Suprapubic skin (tissue), 4 donors: ENCODE results near the gene FGF5. TPM values are rescaled to one million over a fixed set of nuclear protein-coding genes. Genes with fewer than 3 reads are reported as not detected.
"Not testable (repeated sequence)": the region's sequence is repeated elsewhere in the genome, so short reads cannot be mapped to it uniquely, and the experiment has no call there.

Experiments
- DNase-seq, 2 donors: peaks; one replicate each; pipeline ENCODE4 v3.0.0-alpha.2; 2019; ENCODE audit warnings: low spot score in 2 of 2
- H3K27ac ChIP-seq: fragments of 200-600 bp; sonication (generic); one replicate; pipeline ENCODE4 v1.5.1; 2019
- H3K27me3 ChIP-seq: fragments of 200-600 bp; sonication (generic); one replicate; pipeline ENCODE4 v1.5.1; 2019
- H3K36me3 ChIP-seq: fragments of 200-600 bp; sonication (generic); one replicate; pipeline ENCODE4 v1.5.1; 2019
- H3K4me1 ChIP-seq: fragments of 200-600 bp; sonication (generic); one replicate; pipeline ENCODE4 v1.5.1; 2019
- H3K4me3 ChIP-seq: fragments of 200-600 bp; sonication (generic); one replicate; pipeline ENCODE4 v1.5.1; 2019; ENCODE audit warnings: mild to moderate bottlenecking
- H3K9me3 ChIP-seq: fragments of 200-600 bp; sonication (generic); one replicate; pipeline ENCODE4 v1.5.1; 2019
- CTCF ChIP-seq, 2 donors: fragments of 200-600 bp in 1 of 2; fragments of 450-650 bp in 1 of 2; sonication (generic) in 1 of 2; IDR thresholded peaks; one replicate each; pipeline ENCODE4 v1.5.1; 2016 to 2019; ENCODE audit warnings: antibody characterized with exemption in 2 of 2, mild to moderate bottlenecking in 1 of 2, moderate library complexity in 1 of 2
- EP300 ChIP-seq: sonication (generic); formaldehyde crosslinking; IDR thresholded peaks from one replicate; pipeline ENCODE4 v1.6.1; 2017; ENCODE audit warnings: antibody characterized with exemption
- POLR2A ChIP-seq, 2 donors: fragments of 450-650 bp; IDR thresholded peaks; one replicate each; pipeline ENCODE4 v1.6.1; 2017; ENCODE audit warnings: antibody characterized with exemption in 2 of 2, mild to moderate bottlenecking in 2 of 2, moderate library complexity in 2 of 2
- POLR2AphosphoS5 ChIP-seq, 3 donors: sonication (generic); formaldehyde crosslinking; IDR thresholded peaks; one replicate each; pipeline ENCODE4 v1.6.1; 2017; ENCODE audit warnings: antibody characterized with exemption in 3 of 3
- WGBS: methylation state at CpG from one replicate; pipeline ENCODE4 v1.1.5; 2018; 5-methylcytosine and 5-hydroxymethylcytosine counted together
- total RNA-seq, 4 donors: library from RNA; depleted of rRNA; stranded (reverse); fragments of >200 nt; gene quantifications; one replicate each; pipeline ENCODE4 v1.1.0, GENCODE V29; 2016

The FGF5 gene
- total RNA-seq, 4 donors from 2014 or later = 0.25 to 0.52 TPM; not detected in 2

- Histone ChIP-seq H3K4me3 (no peak overlapping the region), H3K27ac (no peak overlapping the region), H3K4me1 (peaks cover 13% of the 10 kb centered on the region), H3K9me3 (no peaks in the 10 kb centered on the region), H3K36me3 (no peaks in the 10 kb centered on the region), H3K27me3 (peaks cover 44% of the 10 kb centered on the region)
- WGBS = 72% methylated on average over 3 of the region's 3 CpGs
- no peak for DNase-seq
- no peak for TF ChIP-seq POLR2AphosphoS5 (IDR thresholded peaks at IDR 0.05)
- no peak for TF ChIP-seq EP300
- TF ChIP-seq CTCF (IDR thresholded peaks at IDR 0.05) = no peak
- TF ChIP-seq POLR2A (IDR thresholded peaks at IDR 0.05) = no peak
Measured at GRCh38 chr4:80271801-80272200, 5.3 kb downstream of the FGF5 start.

- no peaks in the 10 kb centered on the region for H3K36me3 ChIP-seq
- TF ChIP-seq POLR2AphosphoS5 (IDR thresholded peaks at IDR 0.05) = no peak
- TF ChIP-seq POLR2A (IDR thresholded peaks at IDR 0.05) = no peak
- no peak for TF ChIP-seq EP300
- TF ChIP-seq CTCF (IDR thresholded peaks at IDR 0.05) = no peak
- H3K9me3 ChIP-seq = no peaks in the 10 kb centered on the region
- peaks cover 4% of the 10 kb centered on the region for H3K27me3 ChIP-seq
- no peaks in the 10 kb centered on the region for H3K4me1 ChIP-seq
- H3K4me3 ChIP-seq = no peak overlapping the region
- H3K27ac ChIP-seq = no peak overlapping the region
- DNase-seq = no peak
Measured at GRCh38 chr4:80276931-80277330, 10.5 kb downstream of the FGF5 start.

- H3K4me1 ChIP-seq = no peaks in the 10 kb centered on the region
- H3K36me3 ChIP-seq = no peaks in the 10 kb centered on the region
- no peaks in the 10 kb centered on the region for H3K27me3 ChIP-seq
- H3K4me3 ChIP-seq = no peak overlapping the region
- DNase-seq = no peak
- TF ChIP-seq POLR2AphosphoS5 (IDR thresholded peaks at IDR 0.05) (no peak), POLR2A (IDR thresholded peaks at IDR 0.05) (no peak), EP300 (no peak), CTCF (IDR thresholded peaks at IDR 0.05) (no peak)
- no peak overlapping the region for H3K27ac ChIP-seq
- 82% methylated on average over 1 of the region's 1 CpG for WGBS
- no peaks in the 10 kb centered on the region for H3K9me3 ChIP-seq
Measured at GRCh38 chr4:80279751-80280150, 13.3 kb downstream of the FGF5 start.

GRCh38 chr4:80286451-80286850, 20.0 kb downstream of the FGF5 start:
- 67% methylated on average over 7 of the region's 7 CpGs for WGBS
- H3K27me3 ChIP-seq = no peaks in the 10 kb centered on the region
- H3K4me3 ChIP-seq = no peak overlapping the region
- DNase-seq = no peak
- H3K27ac ChIP-seq = no peak overlapping the region
- H3K9me3 ChIP-seq = no peaks in the 10 kb centered on the region
- H3K36me3 ChIP-seq = no peaks in the 10 kb centered on the region
- TF ChIP-seq POLR2A (IDR thresholded peaks at IDR 0.05) (no peak), POLR2AphosphoS5 (IDR thresholded peaks at IDR 0.05) (no peak), EP300 (no peak), CTCF (IDR thresholded peaks at IDR 0.05) (no peak)
- H3K4me1 ChIP-seq = no peaks in the 10 kb centered on the region

GRCh38 chr4:80290665-80291064, 24.2 kb downstream of the FGF5 start:
- not testable (repeated sequence) for H3K27me3 ChIP-seq, H3K36me3 ChIP-seq, H3K27ac ChIP-seq, H3K4me1 ChIP-seq, H3K9me3 ChIP-seq, DNase-seq, H3K4me3 ChIP-seq
- 100% methylated on average over 2 of the region's 2 CpGs for WGBS

- 86% methylated on average over 2 of the region's 2 CpGs for WGBS
- Histone ChIP-seq H3K36me3 (no peaks in the 10 kb centered on the region), H3K4me3 (no peak overlapping the region), H3K4me1 (no peaks in the 10 kb centered on the region), H3K9me3 (no peaks in the 10 kb centered on the region), H3K27ac (no peak overlapping the region), H3K27me3 (no peaks in the 10 kb centered on the region)
- DNase-seq = no peak
- no peak for TF ChIP-seq POLR2A (IDR thresholded peaks at IDR 0.05)
- TF ChIP-seq CTCF (IDR thresholded peaks at IDR 0.05) = no peak
- TF ChIP-seq POLR2AphosphoS5 (IDR thresholded peaks at IDR 0.05) = no peak
- TF ChIP-seq EP300 = no peak
Measured at GRCh38 chr4:80294206-80294605, 27.7 kb downstream of the FGF5 start.
